Gastrocnemius medialis (tissue), 4 donors: ENCODE results near the gene POLD3.

Experiments used
- CTCF ChIP-seq, 5 experiments: fragments of 450-650 bp in 3 of 5; fragments of 200-600 bp in 2 of 5; sonication (generic) in 2 of 5; IDR thresholded peaks in 4 of 5; conservative IDR thresholded peaks in 1 of 5; 1 replicate in 4 of 5; 2 replicates in 1 of 5; pipeline ENCODE4 v1.5.1; 2016 to 2019; ENCODE audit warnings: antibody characterized with exemption in 5 of 5, mild to moderate bottlenecking in 3 of 5, moderate library complexity in 3 of 5
- POLR2A ChIP-seq, 2 donors: fragments of 450-650 bp; IDR thresholded peaks; one replicate each; pipeline ENCODE4 v1.6.1; 2017; ENCODE audit warnings: antibody characterized with exemption in 2 of 2, mild to moderate bottlenecking in 2 of 2, moderate library complexity in 2 of 2

GRCh38 chr11:74641289-74641688 lies 48.9 kb downstream of the POLD3 start:
- no peak for TF ChIP-seq CTCF (IDR thresholded peaks at IDR 0.05 in 4 of 5, conservative IDR thresholded peaks at IDR 0.05 in 1 of 5)
- TF ChIP-seq POLR2A (IDR thresholded peaks at IDR 0.05) = no peak
